Measurements from ENCODE around the gene LCE4A.

DNA sequence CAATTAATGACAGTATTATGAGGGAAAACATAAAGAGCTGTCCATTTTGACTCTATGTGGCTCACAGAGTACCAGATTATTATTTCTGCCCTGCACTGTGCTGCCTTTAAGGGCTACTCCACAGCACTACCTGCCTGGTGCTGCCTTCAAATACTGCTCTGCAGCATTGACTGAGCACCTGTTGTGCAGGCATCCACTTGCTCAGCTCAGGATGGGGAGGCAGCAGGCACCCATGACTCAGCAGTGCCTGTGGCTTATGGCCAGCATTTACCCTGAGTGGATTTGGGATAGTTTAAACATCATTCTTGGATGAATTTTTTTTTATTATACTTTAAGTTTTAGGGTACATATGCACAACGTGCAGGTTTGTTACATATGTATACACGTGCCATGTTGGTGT lies 48.9 kb downstream of the LCE4A start:
- TF ChIP-seq EZH2 (IDR thresholded peaks at IDR 0.05) (no peak), POLR2AphosphoS5 (IDR thresholded peaks at IDR 0.05; ENCODE audit: borderline replicate concordance, low read depth, low read length) (no peak)
